GM13976 (cell line): Measurements from ENCODE around the gene ADAMTS7.
A peak's percentile ranks its signal among the peaks of the same experiment; 100 is the strongest.
"Not testable (repeated sequence)": the region's sequence is repeated elsewhere in the genome, so short reads cannot be mapped to it uniquely, and the experiment has no call there.

ENCODE experiments used
- DNase-seq: peaks from one replicate; pipeline ENCODE4 v3.0.0; 2012; ENCODE audit warnings: low spot score
- CTCF ChIP-seq: IDR thresholded peaks from 2 replicates; pipeline ENCODE4 v1.5.1; 2012; ENCODE audit warnings: borderline replicate concordance, mild to moderate bottlenecking; ENCODE audit not compliant: insufficient read depth; ENCODE audit errors: extremely low read depth, missing control alignments, control extremely low read depth
- in situ Hi-C: fragments of 300-500 bp; cut with MboI; formaldehyde crosslinking; loops from one replicate; pipeline ENCODE4 v1.12.0; 2022; ENCODE audit warnings: low sequenced_read_pairs, mixed read lengths, inconsistent platforms; ENCODE audit not compliant: unreplicated experiment

ADAMTS7 gene

DNA sequence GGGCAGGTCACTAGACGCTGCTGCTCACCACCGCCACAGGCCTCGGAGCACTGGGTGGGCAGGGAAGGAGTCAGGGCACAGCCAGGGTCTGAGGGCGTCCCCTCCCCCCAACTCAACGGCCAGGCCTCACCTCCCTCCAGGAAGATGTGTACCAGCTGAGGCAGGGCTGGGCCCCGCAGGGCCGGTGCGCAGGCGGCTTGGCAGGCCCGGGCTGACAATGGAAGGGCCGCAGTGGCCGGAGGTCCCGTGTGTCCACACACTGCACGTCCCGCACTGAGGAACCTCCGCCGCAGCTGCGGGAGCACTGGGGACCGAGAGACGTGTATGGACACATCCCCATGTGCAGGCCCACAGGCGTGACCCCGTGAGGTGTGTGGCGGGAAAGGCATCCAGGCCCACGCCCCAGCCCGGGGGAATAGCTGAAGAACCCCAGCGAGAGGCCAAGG is 47.4 kb downstream of the ADAMTS7 start:
- DNase-seq: no peak
- in situ Hi-C loops: no loop called here
- TF ChIP-seq CTCF: no peak

- in situ Hi-C loops: no loop called here
- no peak for DNase-seq
- no peak for TF ChIP-seq CTCF
These were observed 48.1 kb downstream of the ADAMTS7 start for GRCh38 chr15:78762985-78763795.

DNA sequence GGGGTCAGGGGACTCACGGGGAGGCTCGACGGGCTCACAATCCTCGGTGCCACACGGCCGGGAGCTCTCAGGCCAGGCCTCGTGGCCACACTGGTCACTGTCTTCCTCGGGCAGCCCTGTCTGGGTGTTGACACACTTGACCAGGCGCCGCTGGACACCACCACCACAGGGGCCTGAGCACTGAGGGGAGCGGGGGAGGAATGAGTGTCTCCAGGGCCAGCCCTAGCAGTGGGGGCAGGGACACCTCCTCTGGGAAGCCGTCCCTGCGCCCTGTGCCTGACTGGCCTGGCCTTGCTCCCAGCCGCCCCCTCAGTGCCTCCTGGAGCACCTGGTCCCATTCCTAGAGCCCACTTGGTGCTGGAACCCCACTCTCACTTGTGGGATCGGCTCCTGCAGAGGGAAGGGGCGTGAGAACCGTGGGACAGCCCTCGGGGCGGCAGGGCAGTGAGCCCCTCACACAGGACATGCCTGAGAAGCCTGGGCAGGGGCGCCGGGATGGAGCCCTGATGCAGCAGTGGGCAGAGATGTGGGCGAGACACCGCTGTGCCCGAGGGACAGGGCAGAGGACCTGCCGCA is 48.8 kb downstream of the ADAMTS7 start:
- DNase-seq, in situ Hi-C loops: not testable (repeated sequence)

DNA sequence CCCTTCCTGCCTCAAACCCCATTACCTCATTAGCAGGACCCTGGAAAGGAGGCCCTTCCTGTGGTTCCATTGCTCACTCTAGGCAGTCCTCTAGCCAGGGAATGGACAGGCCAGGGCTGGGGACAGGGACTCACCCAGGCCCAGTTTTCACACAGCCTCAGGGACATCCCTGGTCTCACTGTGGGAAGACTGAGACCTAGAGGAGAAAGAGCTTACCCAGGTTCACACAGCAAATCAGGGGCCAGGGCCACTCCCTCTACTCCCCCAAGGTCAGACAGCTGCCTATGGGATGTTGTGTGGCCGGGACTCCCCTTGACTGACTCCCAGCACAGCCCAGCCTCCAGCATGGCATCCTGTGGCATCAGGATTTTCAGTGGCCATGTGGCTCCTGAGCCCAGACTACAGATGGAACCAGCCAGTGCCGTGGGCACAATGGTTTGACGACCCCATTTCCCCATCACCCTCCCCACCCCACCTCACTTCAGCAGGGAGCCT is 49.3 kb downstream of the ADAMTS7 start:
- in situ Hi-C loops: no loop called here
- no peak for TF ChIP-seq CTCF
- DNase-seq: no peak

DNA sequence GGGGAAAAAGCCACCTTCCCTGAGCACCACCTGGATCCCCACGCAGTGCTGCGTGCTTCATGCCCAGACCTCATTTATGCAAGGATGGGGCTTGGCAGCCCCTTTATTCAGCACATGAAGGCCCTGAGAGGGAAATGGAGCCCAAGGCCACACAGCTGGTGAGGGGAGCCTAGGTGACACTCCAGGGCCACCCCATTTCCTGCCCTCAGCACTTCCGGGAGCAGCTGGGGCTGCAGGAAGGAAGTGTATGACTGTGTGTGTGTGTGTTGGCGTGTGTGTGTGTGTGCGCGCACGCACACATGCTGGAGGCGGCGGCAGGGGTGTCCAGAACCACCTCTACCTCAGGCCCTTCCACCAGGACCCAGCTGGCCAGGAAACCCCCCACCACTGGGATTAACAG is 49.8 kb downstream of the ADAMTS7 start:
- in situ Hi-C loops: not testable (repeated sequence)
- DNase-seq: peak; percentile 80

DNA sequence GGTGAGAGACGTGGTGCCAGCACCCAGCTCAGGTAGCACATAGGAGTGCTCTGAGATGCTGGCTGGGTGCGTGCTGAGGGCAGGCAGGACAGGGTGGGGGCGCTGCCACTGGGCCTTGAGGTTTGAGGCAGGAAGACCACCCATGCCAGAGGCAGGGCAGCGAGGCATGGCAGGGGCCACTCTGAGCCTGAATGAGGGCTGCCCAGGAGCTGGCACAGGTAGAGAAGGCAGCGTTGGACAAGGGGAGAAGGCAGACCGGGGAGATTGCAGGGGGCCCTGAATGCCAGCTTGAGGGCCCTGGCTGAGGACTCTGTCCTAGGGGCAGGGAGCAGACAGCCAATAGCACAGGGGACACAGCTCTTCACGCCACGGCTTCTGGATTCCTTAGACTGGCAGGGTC is 50.2 kb downstream of the ADAMTS7 start:
- no peak for DNase-seq
- TF ChIP-seq CTCF: no peak
- in situ Hi-C loops: no loop called here

GRCh38 chr15:78760091-78760882 is 51.0 kb downstream of the ADAMTS7 start:
- DNase-seq, in situ Hi-C loops: not testable (repeated sequence)

- DNase-seq, in situ Hi-C loops: not testable (repeated sequence)
These were observed 51.8 kb downstream of the ADAMTS7 start for GRCh38 chr15:78759361-78759998.
